CD4-positive, alpha-beta T cell treated with Interleukin-6 for 4 hours (primary cell): Measurements from ENCODE around the gene SLC27A2.

Experiments
- DNase-seq: peaks from one replicate; pipeline ENCODE4 v3.0.0-alpha.2; 2020; ENCODE audit warnings: mixed read lengths

Gene SLC27A2

GRCh38 chr15:50281427-50281826 lies 99.4 kb downstream of the SLC27A2 start:
- no peak for DNase-seq
